Eye (tissue), 1 donor: ENCODE data around the gene TRAPPC2L.
"Not testable (repeated sequence)": the region's sequence is repeated elsewhere in the genome, so short reads cannot be mapped to it uniquely, and the experiment has no call there.

Experiments used
- DNase-seq: peaks from one replicate; pipeline ENCODE4 v3.0.0-alpha.2; 2015

The TRAPPC2L gene

DNA sequence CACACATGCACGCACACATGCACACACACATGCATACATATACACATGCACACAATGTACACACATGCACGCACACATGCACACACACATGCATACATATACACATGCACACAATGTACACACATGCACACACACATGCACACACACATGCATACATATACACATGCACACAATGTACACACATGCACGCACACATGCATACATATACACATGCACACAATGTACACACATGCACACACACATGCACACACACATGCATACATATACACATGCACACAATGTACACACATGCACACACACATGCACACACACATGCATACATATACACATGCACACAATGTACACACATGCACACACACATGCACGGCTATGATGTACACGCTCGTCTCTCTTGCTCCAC lies 37.3 kb downstream of the TRAPPC2L start:
- not testable (repeated sequence) for DNase-seq

DNA sequence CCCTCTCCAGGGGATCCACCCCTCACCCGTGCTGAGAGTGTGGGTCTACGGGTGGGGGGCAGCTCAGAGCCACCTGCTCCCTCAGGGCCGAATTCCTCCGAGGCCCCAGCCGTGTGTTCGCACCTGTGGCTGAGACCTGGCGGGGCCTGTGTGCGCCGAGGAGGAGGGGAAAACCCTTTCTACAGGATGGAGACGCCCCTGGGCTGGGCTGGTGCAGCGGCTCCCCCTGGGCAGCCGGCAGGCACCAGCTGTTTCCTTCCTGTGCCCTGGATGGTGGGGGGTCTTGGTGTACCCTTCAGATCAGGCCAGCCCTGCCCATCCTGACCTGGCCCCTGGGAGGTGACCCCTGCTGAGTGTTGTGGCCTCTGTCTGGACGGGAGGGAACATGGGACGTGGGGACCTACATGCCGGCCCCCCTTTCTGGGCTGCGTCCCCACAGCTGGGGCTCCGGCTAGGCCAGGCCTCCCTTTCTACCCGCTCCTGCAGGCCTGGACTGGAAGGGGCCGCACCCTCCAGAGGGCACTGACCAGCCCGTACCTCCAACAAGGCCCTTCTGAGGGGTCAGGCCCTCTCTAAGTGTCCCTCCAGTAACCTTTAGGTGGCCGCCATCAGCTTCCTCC lies 37.9 kb downstream of the TRAPPC2L start:
- no peak for DNase-seq

DNA sequence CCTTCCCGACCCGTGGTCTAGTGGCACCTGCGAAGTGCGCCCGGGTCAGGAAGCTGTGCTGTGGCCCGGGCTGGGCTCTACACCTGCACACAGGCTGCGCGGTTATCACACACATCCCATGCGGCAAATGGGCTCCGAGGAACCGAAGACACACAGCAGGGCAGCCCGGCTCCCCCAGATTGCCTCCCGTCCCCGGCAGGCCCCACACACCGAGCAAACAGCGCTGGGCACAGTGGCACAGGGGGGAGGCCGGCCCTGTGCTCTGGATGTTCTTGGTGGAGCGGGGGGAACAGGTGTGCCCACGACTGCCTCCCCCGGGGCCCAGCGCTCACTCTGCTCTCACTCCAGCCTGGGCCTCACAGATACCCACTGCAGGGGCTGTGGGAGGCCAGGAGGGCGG lies 38.4 kb downstream of the TRAPPC2L start:
- no peak for DNase-seq

DNA sequence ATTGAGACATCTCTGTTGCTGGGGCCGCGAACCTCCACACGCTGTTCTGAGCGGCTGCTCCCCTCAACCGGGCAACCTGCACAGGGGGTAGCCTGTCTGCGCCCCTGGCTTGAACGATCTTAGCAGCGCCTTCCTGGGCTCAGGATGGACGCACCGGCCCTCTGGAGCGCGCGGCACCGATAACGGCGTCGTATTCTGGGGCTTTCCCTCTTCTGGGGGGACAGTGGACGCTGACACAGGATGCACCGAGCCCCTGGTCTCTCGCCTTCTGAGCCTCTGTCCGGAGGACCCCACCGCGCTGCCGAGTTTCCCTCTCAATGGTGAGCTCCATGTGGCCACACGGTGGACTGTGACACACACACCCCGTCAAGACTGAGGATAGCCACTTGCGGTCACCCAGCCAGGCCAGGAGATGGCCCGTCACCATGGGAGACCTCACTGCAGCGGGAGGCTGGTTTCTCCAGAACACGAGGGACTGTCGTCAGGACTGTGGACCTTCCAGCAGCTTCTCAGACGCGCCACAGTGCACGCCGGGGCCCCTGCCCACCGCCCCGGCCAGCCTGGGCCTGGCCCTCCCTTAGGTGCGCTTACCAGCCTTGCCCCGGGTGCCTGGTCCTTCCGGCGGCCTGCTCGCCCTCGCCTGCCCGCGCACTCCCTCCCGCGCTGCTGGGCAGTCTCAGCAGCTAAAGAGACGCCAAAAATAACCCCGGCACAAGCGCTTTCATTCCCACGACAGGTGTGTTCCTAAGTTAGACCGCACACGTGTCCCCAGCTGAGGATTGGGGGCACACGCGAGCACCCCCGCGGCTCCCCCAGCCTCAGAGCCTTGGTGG lies 39.5 kb downstream of the TRAPPC2L start:
- DNase-seq, result no peak

DNA sequence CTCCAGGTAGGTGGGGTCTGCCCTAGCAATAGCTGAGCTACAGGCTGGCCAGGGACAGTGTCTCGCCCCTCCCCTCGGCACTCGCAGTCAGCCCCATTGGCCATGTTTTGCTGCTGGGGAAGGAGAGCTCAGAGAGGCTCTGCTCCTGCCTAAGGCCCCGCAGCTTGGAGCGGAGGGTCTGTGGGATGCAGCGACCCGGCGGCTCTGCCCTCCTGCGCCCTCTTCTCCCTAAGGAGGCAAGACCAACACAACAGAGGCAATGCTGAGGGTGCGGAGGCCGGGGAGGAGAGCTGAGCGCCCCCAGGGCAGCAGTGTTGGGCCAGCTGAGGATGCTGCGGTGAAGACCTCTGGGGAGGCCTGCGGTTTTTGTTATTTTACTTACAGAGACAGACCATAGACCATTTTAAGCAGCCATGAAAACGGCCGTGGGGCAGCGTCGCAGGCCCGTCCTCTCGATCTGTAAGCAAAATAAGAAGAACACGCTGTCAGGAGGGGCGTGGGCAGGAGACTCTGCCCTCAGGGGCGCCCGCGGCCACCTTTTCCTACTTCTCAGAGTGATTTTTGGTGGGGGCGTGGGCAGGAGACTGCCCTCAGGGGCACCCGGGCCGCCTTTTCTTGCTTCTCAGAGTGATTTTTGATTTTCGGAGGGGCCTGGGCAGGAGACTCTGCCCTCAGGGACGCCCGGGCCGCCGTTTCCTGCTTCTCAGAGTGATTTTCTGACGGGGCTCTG lies 40.9 kb downstream of the TRAPPC2L start:
- no peak for DNase-seq

DNA sequence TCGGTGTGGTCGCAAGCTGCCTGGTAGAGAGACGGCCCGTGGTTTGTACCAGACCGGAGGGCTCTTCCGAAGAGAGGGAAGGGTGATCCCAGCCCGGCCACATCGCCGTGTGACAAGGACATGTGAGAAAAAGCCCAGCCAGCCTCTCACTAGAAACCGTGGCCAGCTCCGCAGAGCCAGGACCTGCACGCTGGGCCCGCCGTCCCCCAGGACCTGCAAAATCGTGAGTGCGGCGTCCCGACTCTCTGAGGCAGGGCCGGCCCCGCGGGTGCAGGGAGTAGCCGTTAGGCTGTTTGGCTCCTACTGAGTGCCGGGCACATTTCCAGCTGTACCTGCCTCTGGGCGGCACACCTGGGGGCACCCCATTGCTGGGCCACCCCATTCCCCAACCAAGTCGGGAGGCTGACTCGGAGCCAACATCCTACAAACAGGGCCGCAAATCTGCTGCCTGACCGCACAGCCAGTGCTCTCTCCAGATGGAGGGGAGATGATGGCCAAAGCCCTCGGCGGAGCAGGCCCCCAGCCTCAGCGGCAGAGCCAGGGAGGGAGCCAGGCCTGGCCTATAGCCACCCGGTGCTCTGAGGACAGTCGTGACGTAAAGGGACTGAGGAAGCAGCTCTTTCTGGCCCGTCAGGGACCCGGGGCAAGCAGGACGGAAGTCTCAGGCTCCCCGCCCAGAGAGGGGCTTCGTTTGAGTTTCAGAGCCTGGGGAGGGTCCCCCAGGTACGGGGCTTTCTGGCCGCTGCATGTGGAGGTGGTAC lies 43.2 kb downstream of the TRAPPC2L start:
- no peak for DNase-seq

DNA sequence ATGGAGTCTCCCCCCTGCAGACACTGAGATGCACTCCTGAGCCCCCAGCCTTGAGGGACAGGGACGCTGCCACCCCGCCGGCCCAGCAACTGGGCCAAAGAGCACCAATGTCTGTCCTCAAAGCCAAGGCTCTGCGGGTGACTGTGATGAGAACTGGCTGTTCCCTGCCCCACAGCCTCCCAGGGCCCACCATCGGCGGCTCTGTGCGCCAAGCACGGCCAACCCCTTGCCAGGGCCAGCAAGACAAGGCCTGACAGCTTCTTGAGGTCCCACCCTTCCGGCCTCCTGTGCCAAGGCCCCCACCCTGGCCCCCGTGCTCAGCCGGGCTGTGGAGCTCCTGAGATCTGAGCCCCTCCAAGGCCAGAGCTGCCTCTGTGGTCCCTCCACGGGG lies 43.7 kb downstream of the TRAPPC2L start:
- no peak for DNase-seq

DNA sequence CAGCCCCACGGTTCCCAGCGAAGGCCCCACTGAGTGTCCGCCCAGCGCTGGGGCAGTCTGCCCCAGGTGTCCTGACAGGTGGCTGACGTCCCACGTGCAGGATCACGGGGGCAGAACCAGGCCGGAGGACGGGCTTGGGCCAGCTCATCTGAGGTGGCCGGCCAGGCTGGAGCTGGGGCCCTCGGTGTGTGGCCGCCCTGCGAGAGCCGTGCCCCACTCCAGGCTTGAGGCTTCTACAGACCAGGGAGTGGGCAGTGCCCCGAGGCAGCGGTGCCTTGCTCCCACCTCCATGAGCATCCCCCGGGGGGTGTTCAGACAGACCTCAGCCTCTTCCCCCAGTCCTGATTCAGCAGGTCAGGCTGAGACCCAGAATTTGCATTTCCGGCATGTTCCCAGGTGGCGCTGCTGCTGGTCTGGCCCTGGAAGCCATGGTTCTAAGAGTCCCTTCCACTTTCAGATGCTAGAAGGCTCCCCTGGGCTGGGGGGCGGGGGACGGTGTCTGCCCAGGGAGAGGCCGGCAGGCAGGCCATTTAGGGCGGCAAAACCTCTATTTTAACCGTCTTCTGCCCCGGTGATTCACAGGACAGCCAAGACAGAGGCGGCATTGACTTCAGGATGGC lies 44.9 kb downstream of the TRAPPC2L start:
- no peak for DNase-seq

DNA sequence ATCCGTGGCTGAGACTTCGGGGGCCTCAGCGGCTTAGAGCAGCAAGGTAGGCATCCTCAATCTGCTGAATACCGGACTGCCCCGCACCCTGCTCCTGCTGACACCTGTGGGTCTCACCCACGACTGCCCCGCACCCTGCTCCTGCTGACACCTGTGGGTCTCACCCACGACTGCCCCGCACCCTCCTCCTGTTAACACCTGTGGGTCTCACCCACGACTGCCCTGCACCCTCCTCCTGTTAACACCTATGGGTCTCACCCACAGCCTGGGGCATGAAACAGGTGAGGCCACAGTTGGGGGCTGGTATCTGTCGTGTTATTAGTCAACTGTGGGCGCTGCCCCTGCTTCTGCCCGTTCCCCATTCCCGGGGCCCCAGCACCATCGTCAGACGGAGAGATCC lies 45.8 kb downstream of the TRAPPC2L start:
- no peak for DNase-seq

DNA sequence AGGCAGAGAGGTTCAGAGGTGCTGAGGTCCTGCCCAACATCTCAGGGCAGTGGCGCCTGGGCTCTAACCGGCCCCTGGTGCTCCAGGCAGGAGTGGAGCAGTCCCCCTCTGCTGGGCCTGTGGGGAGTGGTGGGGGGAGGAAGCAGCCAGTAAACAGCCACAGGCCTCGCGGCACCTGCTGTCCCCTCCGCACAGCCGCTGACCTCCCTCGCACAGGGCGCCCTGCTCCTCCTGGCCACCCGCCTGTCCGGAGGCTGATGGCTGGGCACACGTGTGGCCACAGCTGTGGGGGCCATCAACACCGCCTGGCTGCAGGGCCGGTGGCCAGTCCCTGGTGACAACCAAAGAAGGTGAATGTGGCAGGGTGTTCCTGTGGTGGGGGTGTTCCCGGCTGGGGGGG lies 46.3 kb downstream of the TRAPPC2L start:
- peak; percentile 49 for DNase-seq

DNA sequence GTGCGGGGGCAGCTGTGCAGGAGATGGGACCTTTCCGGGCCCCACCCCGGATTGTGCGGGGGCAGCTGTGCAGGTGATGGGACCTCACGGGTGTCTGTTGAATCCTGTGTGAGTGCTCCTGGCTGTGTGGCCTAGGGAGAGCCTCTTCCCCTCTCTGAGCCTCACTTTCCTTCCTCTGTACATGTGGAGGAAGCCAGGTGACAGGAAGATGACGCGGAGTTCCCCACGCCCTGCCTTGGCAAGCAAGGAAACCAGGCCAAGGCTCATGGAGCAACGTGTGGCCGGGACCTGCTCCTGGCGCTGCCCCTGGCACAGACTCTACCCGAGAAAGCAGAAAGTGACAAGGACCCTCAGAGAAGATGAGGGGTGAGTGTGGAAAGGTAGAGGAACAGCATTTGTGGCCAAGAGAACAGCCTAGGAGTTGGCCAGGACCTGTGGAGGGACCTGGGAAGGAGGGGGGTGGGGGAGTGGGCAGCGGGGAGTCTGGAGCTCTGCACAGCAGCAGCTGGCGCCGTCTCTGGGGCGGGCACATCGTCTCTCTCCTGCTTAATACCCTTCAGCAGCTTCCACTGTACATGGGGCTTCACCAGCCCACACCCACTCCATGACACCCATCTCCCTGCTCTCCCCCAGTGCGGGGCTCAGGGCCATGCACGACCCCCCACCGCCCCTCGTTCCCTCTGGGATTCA lies 47.9 kb downstream of the TRAPPC2L start:
- no peak for DNase-seq

DNA sequence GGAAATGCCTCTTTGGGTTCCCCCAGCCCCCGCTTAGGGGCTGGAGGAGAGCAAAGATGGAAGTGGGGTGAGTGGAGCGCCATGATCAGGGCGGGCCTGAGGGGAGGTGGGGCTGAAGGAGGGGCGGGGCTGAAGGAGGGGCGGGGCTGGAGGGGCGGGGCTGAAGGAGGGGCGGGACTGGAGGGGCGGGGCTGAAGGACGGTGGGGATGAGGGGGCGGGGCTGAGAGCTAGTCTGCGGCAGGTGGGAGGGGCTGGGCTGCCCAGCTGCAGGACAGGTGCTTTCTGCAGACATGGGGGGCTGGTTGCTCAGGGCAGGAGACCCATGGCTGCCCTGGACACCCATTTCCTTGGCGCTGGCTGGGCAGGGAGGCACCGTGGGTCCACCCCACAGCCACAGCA lies 48.6 kb downstream of the TRAPPC2L start:
- no peak for DNase-seq

DNA sequence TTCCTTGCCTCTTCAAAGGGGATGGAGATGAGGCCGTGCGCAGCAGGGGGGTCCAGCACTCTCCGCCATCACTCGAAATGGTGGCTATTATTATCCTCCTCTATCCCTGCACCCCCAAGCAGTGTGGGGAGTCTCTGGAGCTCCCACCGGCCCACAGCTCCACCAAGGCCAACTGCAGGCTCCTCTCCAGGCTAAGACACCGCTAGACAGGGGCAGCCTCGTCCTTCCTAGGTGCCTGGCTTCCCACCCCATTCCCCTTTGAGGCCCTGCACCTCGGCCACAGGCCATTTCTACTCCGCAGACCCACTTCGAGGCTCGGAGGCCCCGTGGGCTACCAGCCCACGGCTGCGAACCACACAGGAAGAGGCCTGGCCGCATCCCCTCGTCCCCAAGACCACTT lies 49.1 kb downstream of the TRAPPC2L start:
- DNase-seq, result no peak

DNA sequence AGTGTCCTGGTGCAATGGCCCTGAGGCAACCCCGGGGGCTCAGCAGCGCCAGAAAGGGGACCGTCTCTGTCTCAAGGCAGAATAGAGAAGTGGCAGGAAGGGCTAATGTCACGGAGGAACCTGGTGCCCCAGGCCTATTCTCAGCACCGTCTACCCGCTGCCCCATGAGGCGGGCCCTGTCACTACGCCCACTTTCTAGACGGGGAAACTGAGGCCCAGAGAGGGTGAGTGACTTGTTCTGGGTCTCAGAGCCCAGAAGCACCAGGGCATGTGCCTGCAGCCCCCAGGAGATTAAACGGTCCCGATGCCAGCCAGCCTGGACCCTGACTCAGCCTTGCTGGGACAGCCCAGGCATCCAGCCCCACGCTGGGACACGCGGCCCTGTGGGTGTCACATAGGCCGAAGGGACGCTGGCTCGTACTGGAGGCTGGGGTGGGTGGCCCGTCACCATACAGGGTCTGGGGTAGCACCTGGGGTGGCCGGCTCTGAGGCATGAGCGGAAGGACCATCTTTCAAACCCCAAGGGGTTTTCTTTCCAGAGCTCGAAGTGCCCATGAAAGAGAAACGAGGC lies 49.7 kb downstream of the TRAPPC2L start:
- no peak for DNase-seq

DNA sequence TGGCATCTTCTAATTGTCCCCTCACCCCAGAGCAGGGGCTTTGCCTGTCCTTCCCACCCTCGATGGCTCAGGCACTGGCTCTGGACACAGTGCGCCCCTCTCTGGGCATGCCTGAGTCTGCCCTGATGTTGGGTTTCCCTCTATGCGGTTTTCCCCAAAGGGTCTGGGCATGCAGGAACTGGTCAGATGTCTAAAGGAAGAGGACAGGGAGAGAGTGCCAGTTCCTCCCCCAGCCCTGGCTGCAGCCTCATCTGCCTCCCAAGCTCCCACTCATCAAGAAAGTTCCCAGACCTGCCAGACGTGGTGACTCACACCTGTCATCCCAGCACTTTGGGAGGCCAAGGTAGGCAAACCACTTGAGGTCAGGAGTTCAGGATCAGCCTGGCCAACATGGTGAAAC lies 50.8 kb downstream of the TRAPPC2L start:
- DNase-seq, result no peak

DNA sequence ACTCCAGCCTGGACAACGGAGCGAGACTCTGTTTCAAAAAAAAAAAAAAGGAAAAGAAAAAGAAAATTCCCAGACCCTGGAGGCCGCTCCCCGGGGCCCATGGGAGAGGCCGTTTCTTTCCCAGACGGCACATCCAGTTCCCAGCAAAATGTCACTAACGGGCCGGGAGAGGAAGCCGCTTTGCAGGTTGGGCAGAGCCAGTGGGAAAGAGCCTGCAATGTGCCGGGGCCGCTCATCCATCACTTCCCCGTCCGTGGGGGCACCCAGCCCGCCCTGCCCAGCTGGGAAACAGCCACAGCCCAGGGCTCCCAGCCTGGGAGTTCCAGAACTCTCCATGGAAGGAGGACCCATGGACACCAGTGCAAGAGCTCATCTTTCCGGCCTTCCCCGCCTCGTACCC lies 51.4 kb downstream of the TRAPPC2L start:
- no peak for DNase-seq

DNA sequence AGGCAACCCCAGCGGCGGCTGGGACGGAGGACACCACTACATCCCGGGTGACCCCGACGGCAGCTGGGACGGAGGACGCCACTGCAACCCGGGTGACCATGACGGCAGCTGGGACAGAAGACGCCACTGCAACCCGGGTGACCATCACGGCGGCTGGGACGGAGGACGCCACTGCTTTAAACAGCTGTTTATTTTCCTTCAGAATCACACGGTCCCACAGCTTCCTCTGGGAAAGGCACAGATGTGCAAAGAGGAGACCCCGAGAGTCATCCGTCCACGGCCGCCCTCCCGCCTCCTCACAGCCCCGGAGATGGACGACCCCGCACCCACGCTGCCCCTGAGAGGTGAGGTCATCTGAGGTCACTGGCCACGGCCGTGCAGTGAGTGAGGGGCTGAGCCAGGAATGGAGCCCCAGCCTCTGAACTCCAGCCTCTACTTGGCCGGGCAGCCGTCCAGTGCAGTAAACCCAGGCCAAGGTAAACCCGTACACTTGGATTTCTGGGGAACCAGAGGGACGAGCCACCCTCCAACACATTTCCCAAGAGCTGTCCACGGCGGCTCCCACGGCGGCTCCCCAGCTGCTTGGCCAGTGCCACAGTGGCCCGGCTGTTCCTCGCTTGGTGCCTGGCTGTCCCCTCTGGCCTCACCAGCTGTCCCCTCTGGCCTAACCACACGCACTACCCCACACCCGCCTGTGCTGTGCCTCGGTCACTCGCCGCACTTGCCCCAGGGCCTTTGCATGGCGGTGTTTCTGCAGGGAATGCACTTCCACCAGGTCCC lies 52.7 kb downstream of the TRAPPC2L start:
- DNase-seq, result no peak

DNA sequence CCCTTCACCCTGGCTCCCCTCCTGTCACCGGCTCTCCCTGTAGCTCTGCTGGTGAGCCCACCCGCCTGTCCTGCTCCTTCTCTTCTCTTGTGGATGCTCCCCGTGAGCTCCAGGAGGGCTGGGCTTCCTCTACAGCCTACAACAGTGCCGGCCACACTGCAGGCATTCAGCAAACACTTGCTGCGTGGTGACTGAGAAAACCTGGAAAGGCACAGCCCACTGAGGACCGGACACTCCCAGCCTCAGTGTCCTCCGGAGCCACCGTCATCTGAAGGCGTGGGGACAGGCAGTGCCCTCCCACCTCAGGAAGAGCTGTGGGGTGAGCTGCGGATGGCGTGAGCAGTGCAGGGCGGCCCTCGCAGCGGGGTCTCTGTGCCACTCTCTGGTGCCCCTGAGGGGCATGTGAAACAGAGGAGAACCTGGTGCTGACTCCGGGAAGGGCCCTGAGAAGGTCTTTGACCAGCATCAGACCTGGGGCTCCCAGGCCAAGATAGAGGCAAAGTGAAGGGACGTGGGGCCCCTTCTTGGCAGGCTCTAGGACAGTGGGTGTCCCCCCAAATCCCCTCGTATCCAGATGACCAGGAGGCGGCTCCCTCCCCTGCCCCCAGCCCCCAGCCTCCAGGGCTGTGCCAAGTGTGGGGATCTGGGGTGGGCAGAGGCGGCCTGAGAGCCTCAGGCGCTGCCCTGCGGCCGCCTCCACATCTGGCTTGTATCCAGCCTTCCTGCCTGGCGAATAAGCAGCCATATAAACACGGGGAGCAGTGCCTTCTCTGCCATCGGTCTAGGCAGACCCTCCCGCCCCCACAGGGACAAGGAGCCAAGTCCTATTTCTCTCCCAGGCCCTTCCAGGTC lies 53.6 kb downstream of the TRAPPC2L start:
- no peak for DNase-seq

DNA sequence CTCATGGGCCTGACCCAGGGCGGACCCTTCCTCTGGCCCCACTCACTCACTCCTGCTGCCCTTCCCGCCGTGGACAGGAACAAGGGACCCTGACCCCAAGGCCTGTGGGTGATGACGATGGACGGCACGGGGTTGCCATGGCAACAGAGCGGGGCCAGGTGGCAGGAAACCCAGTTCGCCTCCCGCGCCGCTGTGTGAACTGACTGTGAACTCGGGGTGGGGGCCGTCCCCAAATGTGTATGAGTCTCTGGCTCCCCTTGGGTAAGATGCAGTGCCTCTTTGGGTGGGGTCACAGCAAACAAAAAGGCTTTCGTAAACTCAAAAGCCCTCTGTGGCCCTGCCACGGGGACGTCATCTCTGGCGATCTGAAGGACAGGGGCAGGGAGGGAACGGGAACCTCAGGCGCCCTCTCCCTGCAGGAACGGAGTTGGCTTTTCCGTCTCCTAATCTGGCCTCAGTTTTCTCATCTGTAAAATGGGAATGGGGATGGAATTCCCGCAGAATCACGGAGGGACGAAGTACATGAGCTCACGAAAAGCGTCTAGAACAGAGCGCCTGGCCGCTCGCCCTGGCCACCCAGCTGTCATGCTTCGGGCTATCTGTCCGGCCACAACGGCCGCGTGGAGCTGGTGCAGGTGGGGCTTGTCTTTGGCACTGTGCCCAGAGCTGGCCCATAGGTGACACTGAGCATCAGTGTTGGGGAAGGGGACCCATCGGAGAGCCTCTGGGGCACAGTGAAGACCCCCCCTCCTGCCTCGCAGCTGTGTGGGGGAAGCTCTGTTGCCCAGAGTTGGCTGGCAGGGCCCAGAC lies 54.4 kb downstream of the TRAPPC2L start:
- no peak for DNase-seq
